ENCODE measurements around the gene PEX6. TPM values are rescaled to one million over a fixed set of nuclear protein-coding genes. Genes with fewer than 3 reads are reported as not detected.

Gene PEX6
- total RNA-seq, 1 experiment from 2014 or later: 15.6 TPM

DNA sequence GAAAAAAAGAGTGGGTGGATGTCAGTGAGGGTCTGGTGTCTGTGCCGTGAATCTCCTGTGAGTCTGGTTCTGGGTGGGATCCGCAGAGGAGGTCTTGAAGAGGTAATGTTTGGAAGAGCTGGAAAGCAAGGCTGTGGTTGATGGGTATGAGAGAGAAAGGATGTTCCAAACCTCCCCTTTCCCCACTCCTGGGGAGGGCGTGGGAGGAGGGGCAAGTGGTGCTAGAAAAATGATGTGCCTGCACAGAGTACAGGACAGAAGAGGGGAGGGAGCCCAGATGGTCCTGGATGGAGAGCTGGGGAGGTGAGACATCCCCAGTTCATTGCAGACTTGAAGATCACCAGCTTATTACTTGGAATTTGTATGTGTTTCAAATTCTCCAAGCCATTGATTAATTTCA lies 46.6 kb downstream of the PEX6 start:
- H3K23me2 ChIP-seq (ENCODE audit: insufficient read length, low read depth, low read length, poor library complexity, severe bottlenecking): peaks cover 18% of the 10 kb centered on the region
- H3K79me2 ChIP-seq (ENCODE audit: insufficient read depth, low read length): peaks cover 2% of the 10 kb centered on the region; the same call in 1 of the 2 replicates
- H2BK5ac ChIP-seq (ENCODE audit: insufficient read length, low read length): no peak overlapping the region
- H4K8ac ChIP-seq (replicated peaks; ENCODE audit: insufficient read length, low read depth, low read length): no peak overlapping the region
- H3K23ac ChIP-seq (ENCODE audit: insufficient read length, low read depth, low read length): no peak overlapping the region
- H4K5ac ChIP-seq (ENCODE audit: insufficient read length, low read depth, low read length): no peak overlapping the region
- no peaks in the 10 kb centered on the region for H3K9me3 ChIP-seq (ENCODE audit: control insufficient read depth, low read depth, low read length)
- H2AFZ ChIP-seq (ENCODE audit: low read length): no peak overlapping the region
- H4K91ac ChIP-seq (ENCODE audit: insufficient read length, low read depth, low read length): no peak overlapping the region
- Mint-ChIP-seq H3K4me3 (peak overlapping the region in 1 of 2 experiments; percentile 9; a peak in 2 of 5 replicates), H3K27ac (peak overlapping the region in 2 of 3 experiments; percentile 13 to 26; a peak in 3 of 7 replicates), H3K27me3 (ENCODE audit: low read depth) (no peaks in the 10 kb centered on the region), H3K36me3 (ENCODE audit: insufficient read depth in 1 of 3, low read depth in 3 of 3) (peaks cover 32 to 63% (median 52%) of the 10 kb centered on the region in 3 experiments), H3K4me1 (peaks cover 24 to 25% of the 10 kb centered on the region in 2 experiments), H3K9me3 (no peaks in the 10 kb centered on the region)
- no peak overlapping the region for H3K27ac ChIP-seq (ENCODE audit: insufficient read length, low read depth, low read length)
- H3K4me1 ChIP-seq (ENCODE audit: insufficient read depth, low read length): no peaks in the 10 kb centered on the region; the same call in 1 of the 2 replicates
- H3K4me2 ChIP-seq (ENCODE audit: insufficient read depth, insufficient read length, low read length): no peak overlapping the region
- no peaks in the 10 kb centered on the region for H3K79me1 ChIP-seq (ENCODE audit: insufficient read depth, low read depth, low read length, poor library complexity, severe bottlenecking)
- H2AK5ac ChIP-seq (ENCODE audit: insufficient read length, low read length): no peak overlapping the region
- WGBS (ENCODE audit: extremely low coverage, insufficient read length, low lambda C conversion rate): no CpG with 5 or more reads among the region's 3 CpGs
- no peak overlapping the region for H3K9ac ChIP-seq (ENCODE audit: extremely low read depth, insufficient read length, low read length)
- no peak overlapping the region for H2BK12ac ChIP-seq (ENCODE audit: insufficient read length, low read depth, low read length)
- no peak overlapping the region for H3K14ac ChIP-seq (ENCODE audit: insufficient read depth, low read length)
- TF ChIP-seq, protein P1, sequence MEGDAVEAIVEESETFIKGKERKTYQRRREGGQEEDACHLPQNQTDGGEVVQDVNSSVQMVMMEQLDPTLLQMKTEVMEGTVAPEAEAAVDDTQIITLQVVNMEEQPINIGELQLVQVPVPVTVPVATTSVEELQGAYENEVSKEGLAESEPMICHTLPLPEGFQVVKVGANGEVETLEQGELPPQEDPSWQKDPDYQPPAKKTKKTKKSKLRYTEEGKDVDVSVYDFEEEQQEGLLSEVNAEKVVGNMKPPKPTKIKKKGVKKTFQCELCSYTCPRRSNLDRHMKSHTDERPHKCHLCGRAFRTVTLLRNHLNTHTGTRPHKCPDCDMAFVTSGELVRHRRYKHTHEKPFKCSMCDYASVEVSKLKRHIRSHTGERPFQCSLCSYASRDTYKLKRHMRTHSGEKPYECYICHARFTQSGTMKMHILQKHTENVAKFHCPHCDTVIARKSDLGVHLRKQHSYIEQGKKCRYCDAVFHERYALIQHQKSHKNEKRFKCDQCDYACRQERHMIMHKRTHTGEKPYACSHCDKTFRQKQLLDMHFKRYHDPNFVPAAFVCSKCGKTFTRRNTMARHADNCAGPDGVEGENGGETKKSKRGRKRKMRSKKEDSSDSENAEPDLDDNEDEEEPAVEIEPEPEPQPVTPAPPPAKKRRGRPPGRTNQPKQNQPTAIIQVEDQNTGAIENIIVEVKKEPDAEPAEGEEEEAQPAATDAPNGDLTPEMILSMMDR (conservative IDR thresholded peaks at IDR 0.05): no peak
- H3K27me3 ChIP-seq (ENCODE audit: insufficient read depth, low read length): no peaks in the 10 kb centered on the region
- no peak overlapping the region for H2BK15ac ChIP-seq (ENCODE audit: low read depth, low read length)
- H2BK20ac ChIP-seq (ENCODE audit: low read depth, low read length, poor library complexity, severe bottlenecking): no peak overlapping the region
- H3K56ac ChIP-seq (ENCODE audit: insufficient read length, low read depth, low read length): no peak overlapping the region
- no peaks in the 10 kb centered on the region for H4K20me1 ChIP-seq (ENCODE audit: control insufficient read depth, insufficient read depth, insufficient read length)
- H3K18ac ChIP-seq (ENCODE audit: insufficient read length, low read depth, low read length): no peak overlapping the region
- no peak overlapping the region for H2BK120ac ChIP-seq (ENCODE audit: low read depth, low read length, poor library complexity, severe bottlenecking)
- no peak overlapping the region for H3K4ac ChIP-seq (ENCODE audit: low read depth, low read length)
- DNase-seq: no peak
- H3T11ph ChIP-seq (ENCODE audit: low read length): no peak overlapping the region
